NK-92 (cell line): Measurements from ENCODE around the gene SLC22A13.
"Not testable (repeated sequence)": the region's sequence is repeated elsewhere in the genome, so short reads cannot be mapped to it uniquely, and the experiment has no call there.

Experiments
- DNase-seq: peaks from one replicate; lab custom pipeline; 2025; ENCODE audit not compliant: unreplicated experiment; lab: John Stamatoyannopoulos, UW

Gene SLC22A13

GRCh38 chr3:38297537-38297936 is 31.9 kb downstream of the SLC22A13 start:
- DNase-seq: no peak

DNA sequence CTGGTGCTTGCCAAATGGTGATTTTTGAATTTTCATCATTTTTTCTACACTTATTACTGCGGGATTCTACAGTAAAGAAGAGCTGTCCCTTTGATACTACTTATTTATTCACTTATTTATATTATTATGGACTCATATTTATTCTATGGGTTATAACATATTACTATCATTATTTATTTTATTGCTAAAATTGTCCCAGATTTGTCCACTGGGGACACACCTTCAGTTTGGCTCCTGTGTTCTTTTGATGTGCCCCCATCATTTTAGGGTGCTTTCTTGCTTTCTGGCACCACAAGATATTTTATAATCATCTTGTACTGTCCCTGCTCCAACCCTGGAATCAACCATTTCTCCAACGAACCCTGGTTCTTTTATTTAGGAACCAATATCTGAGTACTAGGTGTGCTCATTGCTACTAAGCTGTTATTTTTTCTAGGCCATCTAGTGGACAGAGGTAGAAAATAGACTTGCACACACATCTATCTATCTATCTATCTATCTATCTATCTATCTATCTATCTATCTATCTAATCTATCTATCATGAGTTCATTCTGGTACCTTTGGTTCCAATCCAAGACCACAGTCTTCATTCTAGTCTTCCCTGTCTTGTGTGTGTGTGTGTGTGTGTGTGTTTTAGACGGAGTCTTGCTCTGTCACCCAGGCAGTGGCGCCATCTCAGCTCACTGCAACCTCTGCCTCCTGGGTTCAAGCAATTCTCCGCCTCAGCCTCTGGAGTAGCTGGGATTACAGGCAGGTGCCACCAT is 32.5 kb downstream of the SLC22A13 start:
- DNase-seq: no peak

- no peak for DNase-seq
These were observed 41.3 kb downstream of the SLC22A13 start for GRCh38 chr3:38306941-38307340.

DNA sequence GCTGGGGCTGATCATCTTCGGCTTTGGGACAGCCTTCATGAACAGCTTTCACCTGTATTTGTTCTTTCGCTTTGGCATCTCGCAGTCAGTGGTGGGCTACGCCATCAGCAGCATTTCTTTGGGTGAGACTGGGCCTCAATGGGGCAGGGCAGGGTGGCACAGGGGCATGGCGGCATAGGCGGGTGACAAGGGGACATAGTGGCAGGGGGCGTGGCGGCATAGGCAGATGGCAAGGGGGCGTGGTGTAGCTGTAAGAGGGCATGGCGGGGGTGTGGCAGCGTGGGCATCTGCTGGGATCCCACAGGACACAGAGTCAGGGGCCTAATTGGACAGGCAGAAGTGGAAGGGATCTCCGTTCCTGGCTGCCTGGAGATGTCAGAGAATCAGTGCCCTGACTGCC is 42.0 kb downstream of the SLC22A13 start:
- DNase-seq: no peak

GRCh38 chr3:38308456-38308855 is 42.8 kb downstream of the SLC22A13 start:
- no peak for DNase-seq

GRCh38 chr3:38311476-38311875 is 45.9 kb downstream of the SLC22A13 start:
- no peak for DNase-seq

GRCh38 chr3:38311941-38312340 is 46.3 kb downstream of the SLC22A13 start:
- no peak for DNase-seq

- no peak for DNase-seq
These were observed 46.7 kb downstream of the SLC22A13 start for GRCh38 chr3:38312356-38312755.

DNA sequence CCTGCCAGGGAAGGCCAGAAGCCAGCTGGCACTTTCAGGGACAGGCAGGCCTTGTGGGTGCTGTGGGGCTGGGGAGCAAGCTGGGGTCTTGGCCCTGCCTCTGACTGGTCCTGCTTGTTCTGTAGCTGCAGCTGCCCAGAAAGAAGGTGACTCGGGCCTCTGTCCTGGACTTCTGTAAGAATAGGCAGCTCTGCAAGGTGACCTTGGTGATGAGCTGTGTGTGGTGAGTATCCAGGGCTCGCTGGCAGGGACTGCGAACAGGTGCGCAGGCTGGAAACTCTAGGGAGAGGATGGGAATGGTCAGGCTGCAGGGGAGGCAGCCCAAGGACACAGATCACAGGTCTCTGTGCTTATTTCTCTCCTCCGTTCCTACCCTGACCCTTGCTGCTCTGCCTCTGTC is 47.7 kb downstream of the SLC22A13 start:
- no peak for DNase-seq

DNA sequence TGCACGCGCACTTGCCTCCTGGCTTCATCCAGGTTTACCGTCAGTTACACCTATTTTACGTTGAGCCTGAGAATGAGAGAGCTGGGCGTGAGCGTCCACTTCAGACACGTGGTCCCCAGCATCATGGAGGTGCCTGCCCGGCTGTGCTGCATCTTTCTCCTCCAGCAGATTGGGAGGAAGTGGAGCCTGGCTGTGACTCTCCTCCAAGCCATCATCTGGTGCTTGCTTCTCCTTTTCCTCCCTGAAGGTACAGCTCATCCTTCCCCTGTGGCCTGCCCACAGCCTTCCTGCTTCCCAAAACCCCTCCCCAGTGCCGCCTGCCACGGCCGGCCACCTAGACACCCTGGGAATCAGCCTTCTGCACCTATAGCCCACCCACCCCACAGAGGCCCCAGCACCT is 48.1 kb downstream of the SLC22A13 start:
- DNase-seq: no peak

DNA sequence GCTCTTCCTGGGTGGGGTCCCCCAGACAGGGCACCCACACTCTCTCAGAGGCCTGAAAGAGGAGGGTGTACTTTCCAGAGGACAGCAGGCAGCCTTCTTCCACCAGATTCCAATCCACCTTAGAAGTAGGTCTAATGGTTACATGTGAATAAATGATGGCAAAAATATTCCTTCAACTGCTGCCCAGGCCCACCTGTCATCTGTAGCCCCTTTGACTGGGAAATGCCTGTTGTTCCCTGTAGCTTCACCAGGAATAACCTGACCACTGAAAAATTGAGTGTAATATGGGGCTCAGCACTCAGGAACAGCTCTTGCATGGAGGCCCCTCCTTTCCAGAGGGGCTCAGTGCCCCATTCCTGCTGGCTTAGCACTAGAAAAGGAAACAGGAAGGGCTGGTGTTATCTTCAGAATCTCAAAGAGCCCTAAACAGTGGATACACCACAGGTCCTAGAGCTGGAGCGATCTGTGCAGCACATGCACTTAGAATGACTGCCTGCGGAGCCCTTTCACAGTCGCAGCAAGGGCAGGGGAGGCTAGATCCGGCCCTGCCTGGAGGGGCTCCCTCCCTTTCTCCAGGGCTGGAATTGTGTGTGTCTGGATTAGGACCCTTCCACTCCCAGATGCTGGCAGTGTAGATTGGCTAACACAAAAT is 48.6 kb downstream of the SLC22A13 start:
- DNase-seq: no peak

- DNase-seq: no peak
These were observed 49.3 kb downstream of the SLC22A13 start for GRCh38 chr3:38314764-38315487.

DNA sequence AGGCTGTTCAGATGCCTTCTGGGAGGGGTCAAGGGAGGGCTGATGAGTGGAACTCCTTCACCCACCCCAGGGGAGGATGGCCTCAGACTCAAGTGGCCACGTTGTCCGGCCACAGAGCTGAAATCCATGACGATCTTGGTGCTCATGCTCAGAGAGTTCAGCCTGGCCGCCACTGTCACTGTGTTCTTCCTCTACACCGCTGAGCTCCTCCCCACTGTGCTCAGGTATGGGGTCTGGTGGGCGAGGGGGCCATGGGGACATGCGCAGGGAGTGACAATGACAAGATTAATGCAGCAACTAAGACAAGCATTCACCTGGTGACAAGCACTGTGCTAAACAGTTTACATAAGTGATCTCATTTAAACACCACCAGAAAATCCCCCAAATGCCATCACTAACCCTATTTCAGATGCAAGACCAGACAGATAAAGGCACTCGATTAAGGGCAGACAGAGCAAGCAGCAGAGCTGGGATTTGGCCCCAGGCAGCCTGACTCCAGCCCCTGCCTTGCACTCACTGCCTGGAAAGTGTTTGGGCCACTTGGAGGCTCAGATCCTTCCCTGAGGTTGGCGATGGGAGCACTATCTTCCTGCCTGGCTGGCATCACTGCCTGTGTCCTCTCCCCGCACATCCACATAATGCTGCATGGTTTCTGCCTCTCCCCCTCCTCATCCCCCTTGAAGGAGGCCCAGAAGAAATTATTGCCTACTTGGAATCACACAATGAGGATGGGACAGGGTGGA is 50.0 kb downstream of the SLC22A13 start:
- no peak for DNase-seq

GRCh38 chr3:38316356-38317191 is 51.0 kb downstream of the SLC22A13 start:
- DNase-seq: no peak

DNA sequence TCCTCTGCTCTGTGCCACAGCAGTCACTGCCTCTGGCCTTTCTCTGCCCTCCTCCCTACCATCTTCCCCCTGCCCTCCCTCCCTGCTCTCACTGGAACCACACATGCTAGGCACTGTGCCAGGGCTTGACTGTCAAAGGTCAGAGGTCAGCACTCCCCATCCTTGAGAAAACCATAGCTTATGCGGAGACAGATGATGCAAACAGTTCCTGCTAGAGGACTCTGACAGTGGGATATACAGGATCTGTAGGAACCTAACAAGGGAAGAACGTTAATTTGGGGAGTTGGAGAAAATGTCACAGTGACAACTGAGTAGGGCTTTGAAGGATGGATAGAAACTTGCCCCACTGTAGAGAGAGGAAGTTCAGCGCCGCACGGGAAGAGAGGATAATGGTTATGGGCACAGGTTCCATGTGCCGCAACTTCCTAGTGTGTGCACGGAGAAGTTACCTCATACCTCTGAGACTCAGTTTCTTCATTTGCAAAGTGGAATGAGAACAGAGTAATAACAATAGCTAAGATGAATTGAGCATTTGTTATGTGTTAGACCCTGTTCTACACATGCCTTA is 51.7 kb downstream of the SLC22A13 start:
- no peak for DNase-seq

DNA sequence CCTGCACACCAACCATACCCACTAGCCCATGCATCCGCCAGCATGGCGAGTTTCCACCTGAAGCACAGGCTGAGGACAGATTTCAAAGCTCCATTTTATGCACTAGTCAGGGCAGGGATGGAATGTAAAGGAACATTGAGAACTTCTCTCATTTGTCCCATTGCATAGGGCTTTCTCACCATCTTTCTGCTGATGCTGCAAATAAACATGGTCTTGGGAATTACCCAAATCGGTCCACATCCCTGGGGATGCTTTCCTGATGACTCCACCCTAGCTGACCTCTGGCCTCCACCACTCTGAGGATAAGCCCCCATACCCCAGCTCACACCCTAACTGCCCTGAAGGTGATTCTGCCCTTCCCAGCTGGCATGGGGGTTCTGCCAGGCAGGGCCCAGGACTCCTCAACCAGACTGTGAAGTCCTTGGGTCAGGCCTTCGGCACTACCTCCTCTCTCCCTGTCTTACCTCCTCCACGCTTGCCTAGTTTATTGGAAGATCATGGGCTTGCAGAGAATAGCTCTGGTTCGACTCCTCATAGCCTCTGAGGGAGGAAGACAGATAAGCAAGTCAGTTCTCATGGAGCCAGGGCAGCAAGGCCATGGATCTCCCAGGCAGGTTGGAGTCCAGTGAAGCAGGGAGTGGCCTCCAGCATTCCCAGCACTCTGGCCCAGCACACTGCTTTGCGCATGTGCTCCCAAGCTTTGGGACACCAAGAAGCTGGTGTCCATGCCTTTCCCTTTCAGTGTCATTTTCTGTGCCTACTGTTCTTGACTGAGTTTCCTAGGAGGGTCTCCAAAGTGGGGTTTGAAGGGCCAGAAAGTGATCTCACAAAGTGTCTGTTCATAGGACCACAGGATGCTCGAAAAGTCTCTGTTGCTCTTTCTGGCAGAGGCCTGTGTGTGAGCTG is 53.4 kb downstream of the SLC22A13 start:
- DNase-seq: no peak

DNA sequence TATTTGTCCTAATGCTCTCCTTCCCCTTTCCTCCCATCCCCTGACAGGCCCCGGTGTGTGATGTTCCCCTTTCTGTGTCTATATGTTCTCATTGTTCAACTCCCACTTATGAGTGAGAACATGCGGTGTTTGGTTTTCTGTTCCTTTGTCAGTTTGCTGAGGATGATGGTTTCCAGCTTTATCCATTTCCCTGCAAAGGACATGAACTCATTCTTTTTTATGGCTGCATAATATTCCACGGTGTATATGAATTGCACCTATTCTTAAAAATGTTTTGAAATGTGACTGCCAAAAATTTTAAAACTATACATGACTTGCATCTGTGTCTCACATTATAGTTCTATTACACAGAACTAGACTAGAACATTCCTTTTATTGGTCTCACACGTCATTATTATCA is 55.0 kb downstream of the SLC22A13 start:
- not testable (repeated sequence) for DNase-seq

DNA sequence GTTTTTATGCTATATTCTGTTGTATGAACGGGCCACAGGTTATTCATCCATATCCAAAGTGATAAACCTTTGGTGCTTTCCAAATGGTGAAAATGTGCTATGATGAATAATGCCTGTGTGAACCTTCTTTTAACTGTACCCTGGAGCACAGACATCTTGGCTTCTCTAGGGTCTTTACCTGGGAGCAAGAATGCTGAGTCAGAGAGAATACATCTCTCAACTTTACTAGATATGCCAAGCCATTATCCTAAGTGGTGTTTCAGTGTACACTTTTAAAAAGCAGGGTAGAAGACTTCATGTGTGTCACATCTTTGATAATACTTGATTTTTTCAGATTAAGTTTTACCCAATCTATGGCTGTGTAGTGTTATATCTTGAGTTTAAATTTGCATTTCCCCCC is 57.4 kb downstream of the SLC22A13 start:
- DNase-seq: no peak

DNA sequence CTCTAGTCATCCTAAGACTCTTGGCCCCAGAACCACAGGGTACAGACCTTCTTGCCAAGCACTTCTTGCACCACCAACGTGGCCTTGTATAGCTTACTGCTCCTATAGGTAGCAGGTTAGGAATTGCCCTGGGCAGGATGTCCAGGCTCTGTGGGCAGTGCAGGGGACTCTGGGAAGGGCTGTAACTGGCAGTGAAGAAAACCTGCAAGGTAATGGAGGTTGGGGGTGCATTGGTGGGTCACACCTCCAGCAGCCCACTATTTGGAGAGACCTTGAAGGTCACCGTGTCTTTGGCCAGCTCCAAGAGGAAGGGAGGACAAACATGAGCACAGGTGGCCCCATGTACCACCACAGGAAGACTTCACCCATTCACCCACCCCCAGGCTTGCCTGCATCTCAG is 59.6 kb downstream of the SLC22A13 start:
- no peak for DNase-seq
